Measurements from ENCODE around the gene ANKRD12. TPM values are rescaled to one million over a fixed set of nuclear protein-coding genes. Genes with fewer than 3 reads are reported as not detected.
A peak's percentile ranks its signal among the peaks of the same experiment; 100 is the strongest.

Gene ANKRD12
- total and polyA plus RNA-seq, 4 experiments from 2014 or later: 10.7 to 280 (median 201) TPM

DNA sequence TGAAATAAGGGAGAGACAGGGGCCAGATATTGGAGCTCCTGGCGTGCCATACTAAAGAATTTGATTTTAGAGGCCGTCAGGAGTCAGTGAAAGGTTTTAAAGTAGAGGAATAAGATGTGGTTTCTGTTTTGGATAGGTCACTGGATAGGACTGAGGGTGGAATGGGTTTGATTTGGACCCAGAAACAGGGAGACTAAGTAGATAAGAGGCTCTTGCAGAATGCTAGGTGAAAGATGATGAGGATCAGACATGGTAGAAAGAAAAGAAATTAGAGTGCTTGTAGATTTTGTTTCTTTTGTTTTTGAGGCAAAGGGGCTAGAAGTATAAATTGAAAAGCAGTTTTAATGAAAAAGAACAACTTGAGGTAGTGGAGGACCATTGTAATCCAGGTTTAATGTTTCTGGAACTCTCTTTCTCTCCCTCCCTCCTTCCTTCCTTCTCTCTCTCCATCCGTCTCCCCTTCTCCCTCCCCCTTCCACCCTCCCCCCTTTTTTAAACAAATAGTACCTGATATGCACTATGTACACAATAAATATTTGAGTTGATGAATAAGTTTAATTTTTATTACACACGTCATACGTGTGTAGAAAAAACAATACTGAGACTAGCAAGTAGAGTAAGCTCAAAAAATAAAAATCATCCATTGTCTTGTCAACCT is 32.2 kb upstream of the ANKRD12 start:
- Mint-ChIP-seq H3K4me3 (peak overlapping the region; percentile 89 to 96 (median 94)), H3K9me3 (no peaks in the 10 kb centered on the region), H3K27ac (peak overlapping the region; percentile 90 to 99 (median 94)), H3K4me1 (peaks cover 47 to 82% (median 65%) of the 10 kb centered on the region in 4 donors), H3K36me3 (peaks cover 0 to 47% of the 10 kb centered on the region in 2 donors), H3K27me3 (no peaks in the 10 kb centered on the region)
- intact Hi-C loops (cut with micrococcal nuclease): no loop called here
- POLR2A ChIA-PET (ENCODE audit: partially characterized antibody): interaction anchor here (0.9 to 14.2 kb wide), 9 partner anchors 8 to 43 kb away, joined by 3 to 453 read pairs (median 16); partner anchors contain the start of gene ANKRD12
- peaks cover 4% of the 10 kb centered on the region for H3K36me3 ChIP-seq (ENCODE audit: insufficient read depth, low read length)
- H3K4me3 ChIP-seq (ENCODE audit: low read length in 2 of 2): peak overlapping the region; percentile 40 to 81
- no peaks in the 10 kb centered on the region for H3K9me3 ChIP-seq (ENCODE audit: control insufficient read depth in 1 of 2, low read length in 2 of 2)
- DNase-seq: no peak
- H3K27me3 ChIP-seq (ENCODE audit: insufficient read depth, low read length): no peaks in the 10 kb centered on the region
- CTCF ChIA-PET (ENCODE audit: partially characterized antibody): interaction anchor here (0.6 to 4.6 kb wide), 13 partner anchors 12 to 84 kb away, joined by 3 to 67 read pairs (median 8); partner anchors contain the start of gene ANKRD12
- H3K27ac ChIP-seq (ENCODE audit: low read depth, low read length): peak overlapping the region; percentile 82
- H3K4me1 ChIP-seq (ENCODE audit: insufficient read depth, low read length): peaks cover 71% of the 10 kb centered on the region

DNA sequence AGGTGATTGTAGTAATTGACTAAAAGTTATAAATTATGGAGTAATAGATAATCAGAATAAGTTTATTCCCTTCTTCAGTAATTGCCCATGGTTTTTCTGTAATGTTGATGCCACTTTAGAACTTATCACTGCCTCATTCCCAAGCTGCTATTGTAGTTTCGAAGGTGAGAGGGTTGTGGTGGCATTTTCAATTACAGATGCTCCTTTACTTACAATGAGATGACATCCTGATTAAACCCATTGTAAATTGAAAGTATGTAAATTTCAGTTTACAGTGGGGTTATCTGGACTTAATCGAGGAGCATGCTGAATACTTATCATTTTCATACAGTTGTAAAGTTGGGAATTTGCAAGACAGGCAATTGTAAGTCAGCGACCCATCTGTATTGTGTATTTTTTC is 31.2 kb upstream of the ANKRD12 start:
- H3K4me1 ChIP-seq (ENCODE audit: insufficient read depth, low read length): peaks cover 82% of the 10 kb centered on the region
- peak overlapping the region; percentile 40 to 81 for H3K4me3 ChIP-seq (ENCODE audit: low read length in 2 of 2)
- H3K9me3 Mint-ChIP-seq: no peaks in the 10 kb centered on the region
- H3K27ac ChIP-seq (ENCODE audit: low read depth, low read length): peak overlapping the region; percentile 82
- no peaks in the 10 kb centered on the region for H3K27me3 ChIP-seq (ENCODE audit: insufficient read depth, low read length)
- DNase-seq: no peak
- ChIA-PET CTCF (ENCODE audit: partially characterized antibody) (interaction anchor here (1.0 to 4.6 kb wide), 6 partner anchors 11 to 36 kb away, joined by 3 to 67 read pairs (median 5); partner anchors contain the start of gene ANKRD12), POLR2A (ENCODE audit: partially characterized antibody) (interaction anchor here (1.8 to 14.2 kb wide), 4 partner anchors 12 to 30 kb away, joined by 4 to 453 read pairs (median 179); partner anchors contain the start of gene ANKRD12)
- intact Hi-C loops (cut with micrococcal nuclease): no loop called here
- H3K27me3 Mint-ChIP-seq: no peaks in the 10 kb centered on the region
- no peaks in the 10 kb centered on the region for H3K9me3 ChIP-seq (ENCODE audit: control insufficient read depth in 1 of 2, low read length in 2 of 2)
- H3K36me3 Mint-ChIP-seq: peaks cover 0 to 53% of the 10 kb centered on the region in 2 donors
- H3K4me1 Mint-ChIP-seq: peaks cover 58 to 91% (median 73%) of the 10 kb centered on the region in 4 donors
- peak overlapping the region; percentile 90 to 99 (median 94) for H3K27ac Mint-ChIP-seq
- peak overlapping the region; percentile 89 to 96 (median 94) for H3K4me3 Mint-ChIP-seq
- peaks cover 4% of the 10 kb centered on the region for H3K36me3 ChIP-seq (ENCODE audit: insufficient read depth, low read length)

DNA sequence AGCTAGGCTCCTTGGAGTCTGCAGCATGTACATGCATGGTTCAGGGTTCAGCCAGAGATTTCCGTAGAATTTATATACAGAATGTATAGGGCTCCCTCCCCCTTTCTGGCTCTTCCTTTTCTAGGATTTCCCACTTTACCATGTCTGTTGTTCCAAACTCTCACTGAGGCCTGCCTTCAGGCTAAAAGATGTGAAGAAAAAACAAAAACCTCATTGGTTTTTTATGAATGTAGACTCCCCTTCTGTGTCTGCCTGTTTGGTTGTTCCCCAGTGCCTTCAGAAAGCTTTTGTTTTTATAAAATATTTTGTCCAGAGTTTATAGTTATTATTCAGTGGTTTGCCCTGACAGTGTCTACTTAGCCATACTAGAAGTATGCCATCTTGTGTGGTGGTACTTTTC is 30.5 kb upstream of the ANKRD12 start:
- peaks cover 4% of the 10 kb centered on the region for H3K36me3 ChIP-seq (ENCODE audit: insufficient read depth, low read length)
- peak overlapping the region; percentile 40 to 81 for H3K4me3 ChIP-seq (ENCODE audit: low read length in 2 of 2)
- H3K27ac ChIP-seq (ENCODE audit: low read depth, low read length): peak overlapping the region; percentile 82
- CTCF ChIA-PET (ENCODE audit: partially characterized antibody): interaction anchor here (0.9 to 4.6 kb wide), 3 partner anchors 10 to 35 kb away, joined by 3 to 58 read pairs (median 4); no protein-coding TSS in a partner anchor
- Mint-ChIP-seq H3K27me3 (no peaks in the 10 kb centered on the region), H3K9me3 (no peaks in the 10 kb centered on the region), H3K27ac (peak overlapping the region; percentile 90 to 99 (median 94)), H3K36me3 (peaks cover 0 to 53% of the 10 kb centered on the region in 2 donors), H3K4me1 (peaks cover 58 to 92% (median 74%) of the 10 kb centered on the region in 4 donors), H3K4me3 (peak overlapping the region; percentile 89 to 96 (median 94))
- peaks cover 85% of the 10 kb centered on the region for H3K4me1 ChIP-seq (ENCODE audit: insufficient read depth, low read length)
- no peaks in the 10 kb centered on the region for H3K9me3 ChIP-seq (ENCODE audit: control insufficient read depth in 1 of 2, low read length in 2 of 2)
- POLR2A ChIA-PET (ENCODE audit: partially characterized antibody): interaction anchor here (1.8 to 14.2 kb wide), 4 partner anchors 11 to 29 kb away, joined by 4 to 453 read pairs (median 179); partner anchors contain the start of gene ANKRD12
- intact Hi-C loops (cut with micrococcal nuclease): no loop called here
- H3K27me3 ChIP-seq (ENCODE audit: insufficient read depth, low read length): no peaks in the 10 kb centered on the region
- no peak for DNase-seq

DNA sequence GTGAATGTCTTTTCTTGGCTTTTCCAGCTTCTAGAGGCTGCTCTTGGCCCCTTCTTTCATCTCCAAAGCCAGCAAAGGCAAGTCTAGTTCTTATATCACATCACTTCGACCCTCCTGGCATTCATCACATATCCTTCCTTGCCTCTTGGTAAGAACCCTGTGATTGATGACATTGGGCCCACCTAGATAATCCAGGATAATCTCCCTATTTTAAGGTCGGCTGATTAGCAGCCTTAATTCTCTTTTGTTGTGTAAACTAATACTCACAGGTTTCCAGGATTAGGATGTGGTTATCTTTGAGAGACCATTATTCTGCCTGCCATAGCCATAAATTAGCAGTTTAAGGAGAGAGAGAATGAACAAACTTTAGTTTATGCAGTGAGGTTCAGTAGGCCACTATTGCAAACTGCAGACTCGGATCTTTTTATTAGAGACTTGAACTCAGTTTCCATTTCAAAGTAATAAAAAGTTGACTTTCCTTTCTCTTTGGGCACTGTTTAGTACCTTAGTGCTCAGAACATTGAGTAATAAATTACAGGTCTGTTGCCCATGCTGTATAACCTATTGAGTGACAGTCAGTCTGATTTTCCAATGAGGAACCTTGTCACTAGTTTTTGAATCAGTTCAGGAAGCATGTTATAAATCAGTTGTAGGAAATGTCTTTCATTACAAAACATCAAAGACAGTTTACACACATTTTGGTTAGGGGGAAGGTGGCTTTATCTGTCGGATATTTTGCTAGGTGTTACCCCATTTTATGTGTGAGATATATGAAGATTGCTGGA is 29.6 kb upstream of the ANKRD12 start:
- Mint-ChIP-seq H3K4me1 (peaks cover 55 to 94% (median 75%) of the 10 kb centered on the region in 4 donors), H3K4me3 (peak overlapping the region; percentile 89 to 96 (median 94)), H3K9me3 (no peaks in the 10 kb centered on the region), H3K36me3 (peaks cover 0 to 49% of the 10 kb centered on the region in 2 donors), H3K27ac (peak overlapping the region; percentile 80 to 97 (median 90)), H3K27me3 (no peaks in the 10 kb centered on the region)
- Histone ChIP-seq H3K4me1 (ENCODE audit: insufficient read depth, low read length) (peaks cover 86% of the 10 kb centered on the region), H3K4me3 (ENCODE audit: low read length in 2 of 2) (peak overlapping the region in 1 of 2 donors; percentile 81), H3K27me3 (ENCODE audit: insufficient read depth, low read length) (no peaks in the 10 kb centered on the region), H3K27ac (ENCODE audit: low read depth, low read length) (peak overlapping the region; percentile 82), H3K36me3 (ENCODE audit: insufficient read depth, low read length) (peaks cover 4% of the 10 kb centered on the region), H3K9me3 (ENCODE audit: control insufficient read depth in 1 of 2, low read length in 2 of 2) (no peaks in the 10 kb centered on the region)
- intact Hi-C loops (cut with micrococcal nuclease): no loop called here
- no peak for DNase-seq
- ChIA-PET CTCF (ENCODE audit: partially characterized antibody) (interaction anchor here (0.9 to 4.6 kb wide), 3 partner anchors 9 to 34 kb away, joined by 3 to 58 read pairs (median 4); no protein-coding TSS in a partner anchor), POLR2A (ENCODE audit: partially characterized antibody) (interaction anchor here (4.3 to 21.8 kb wide), 5 partner anchors 10 to 28 kb away, joined by 19 to 823 read pairs (median 285); partner anchors contain the start of gene ANKRD12)

DNA sequence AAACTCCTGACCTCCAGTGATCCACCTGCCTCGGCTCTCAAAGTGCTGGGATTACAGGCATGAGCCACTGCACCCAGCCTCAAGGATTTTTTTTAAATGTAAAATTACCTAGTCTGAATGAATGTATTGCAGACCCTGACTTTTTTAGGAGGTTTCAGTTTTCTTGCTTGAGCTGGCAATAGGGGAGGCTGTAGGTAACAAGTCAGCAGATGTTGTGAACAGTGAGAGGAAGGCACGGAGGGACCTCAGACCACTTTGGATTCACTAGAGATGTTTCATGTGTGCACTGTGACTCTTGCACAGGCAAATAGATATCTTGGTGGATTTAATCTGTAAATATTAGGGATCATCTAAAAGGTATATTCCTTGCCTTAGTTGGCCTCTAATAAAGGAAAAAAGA is 27.7 kb upstream of the ANKRD12 start:
- ChIA-PET POLR2A (ENCODE audit: partially characterized antibody) (interaction anchor here (0.9 to 21.8 kb wide), 7 partner anchors 9 to 35 kb away, joined by 3 to 823 read pairs (median 10); partner anchors contain the start of gene ANKRD12), CTCF (ENCODE audit: partially characterized antibody) (interaction anchor here (0.7 to 3.3 kb wide), 15 partner anchors 9 to 64 kb away, joined by 3 to 11 read pairs (median 4); partner anchors contain the start of gene ANKRD12)
- peak overlapping the region; percentile 27 to 85 (median 74) for H3K4me3 Mint-ChIP-seq
- intact Hi-C loops (cut with micrococcal nuclease): no loop called here
- peaks cover 4% of the 10 kb centered on the region for H3K36me3 ChIP-seq (ENCODE audit: insufficient read depth, low read length)
- no peaks in the 10 kb centered on the region for H3K9me3 ChIP-seq (ENCODE audit: control insufficient read depth in 1 of 2, low read length in 2 of 2)
- peaks cover 0 to 39% of the 10 kb centered on the region in 2 donors for H3K36me3 Mint-ChIP-seq
- DNase-seq: no peak
- H3K27me3 ChIP-seq (ENCODE audit: insufficient read depth, low read length): no peaks in the 10 kb centered on the region
- peaks cover 66 to 98% (median 83%) of the 10 kb centered on the region in 4 donors for H3K4me1 Mint-ChIP-seq
- no peaks in the 10 kb centered on the region for H3K27me3 Mint-ChIP-seq
- peak overlapping the region; percentile 82 for H3K27ac ChIP-seq (ENCODE audit: low read depth, low read length)
- H3K9me3 Mint-ChIP-seq: no peaks in the 10 kb centered on the region
- no peak overlapping the region for H3K4me3 ChIP-seq (ENCODE audit: low read length in 2 of 2)
- peak overlapping the region; percentile 61 to 95 (median 82) for H3K27ac Mint-ChIP-seq
- H3K4me1 ChIP-seq (ENCODE audit: insufficient read depth, low read length): peaks cover 100% of the 10 kb centered on the region

DNA sequence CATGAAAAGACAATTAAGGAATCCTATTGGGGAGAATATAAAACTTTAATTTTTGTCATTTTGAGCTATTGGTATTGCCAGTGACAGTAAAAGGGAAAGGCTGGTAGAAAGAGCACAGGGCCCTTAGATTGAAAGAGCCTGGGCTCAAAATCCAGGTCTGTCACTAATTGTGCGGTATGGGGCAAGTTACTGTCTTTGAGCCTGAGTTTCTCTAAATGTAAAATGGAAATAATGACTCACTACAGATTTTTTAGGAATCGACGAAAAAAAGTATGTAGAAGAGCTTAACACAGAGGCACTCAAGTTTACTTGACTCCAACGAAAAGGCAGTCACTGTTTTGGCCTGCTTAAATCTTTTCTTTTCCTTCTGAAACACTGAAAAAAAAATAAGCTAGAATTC is 27.1 kb upstream of the ANKRD12 start:
- H3K4me3 ChIP-seq (ENCODE audit: low read length in 2 of 2): no peak overlapping the region
- no peaks in the 10 kb centered on the region for H3K9me3 ChIP-seq (ENCODE audit: control insufficient read depth in 1 of 2, low read length in 2 of 2)
- intact Hi-C loops (cut with micrococcal nuclease): no loop called here
- POLR2A ChIA-PET (ENCODE audit: partially characterized antibody): interaction anchor here (1.0 to 21.8 kb wide), 9 partner anchors 8 to 43 kb away, joined by 3 to 823 read pairs (median 5); partner anchors contain the start of gene ANKRD12
- DNase-seq: no peak
- Mint-ChIP-seq H3K4me3 (peak overlapping the region; percentile 27 to 85 (median 74)), H3K36me3 (peaks cover 0 to 33% of the 10 kb centered on the region in 2 donors), H3K27ac (peak overlapping the region; percentile 61 to 95 (median 84)), H3K9me3 (no peaks in the 10 kb centered on the region), H3K27me3 (no peaks in the 10 kb centered on the region), H3K4me1 (peaks cover 63 to 95% (median 79%) of the 10 kb centered on the region in 4 donors)
- peak overlapping the region; percentile 82 for H3K27ac ChIP-seq (ENCODE audit: low read depth, low read length)
- no peaks in the 10 kb centered on the region for H3K27me3 ChIP-seq (ENCODE audit: insufficient read depth, low read length)
- peaks cover 100% of the 10 kb centered on the region for H3K4me1 ChIP-seq (ENCODE audit: insufficient read depth, low read length)
- peaks cover 4% of the 10 kb centered on the region for H3K36me3 ChIP-seq (ENCODE audit: insufficient read depth, low read length)
- CTCF ChIA-PET (ENCODE audit: partially characterized antibody): interaction anchor here (0.7 to 3.3 kb wide), 18 partner anchors 8 to 63 kb away, joined by 3 to 11 read pairs (median 4); partner anchors contain the start of gene ANKRD12

All from CD4-positive, alpha-beta memory T cell (primary cell).